HG03064 (cell line): ENCODE data around the gene DDX39B.
"Not testable (repeated sequence)": the region's sequence is repeated elsewhere in the genome, so short reads cannot be mapped to it uniquely, and the experiment has no call there.

Experiments used
- ATAC-seq: cut with Tn5 transposase; IDR thresholded peaks from one replicate; pipeline ENCODE4 v1.9.1; 2021; ENCODE audit warnings: low read depth; ENCODE audit not compliant: unreplicated experiment

Gene DDX39B

DNA sequence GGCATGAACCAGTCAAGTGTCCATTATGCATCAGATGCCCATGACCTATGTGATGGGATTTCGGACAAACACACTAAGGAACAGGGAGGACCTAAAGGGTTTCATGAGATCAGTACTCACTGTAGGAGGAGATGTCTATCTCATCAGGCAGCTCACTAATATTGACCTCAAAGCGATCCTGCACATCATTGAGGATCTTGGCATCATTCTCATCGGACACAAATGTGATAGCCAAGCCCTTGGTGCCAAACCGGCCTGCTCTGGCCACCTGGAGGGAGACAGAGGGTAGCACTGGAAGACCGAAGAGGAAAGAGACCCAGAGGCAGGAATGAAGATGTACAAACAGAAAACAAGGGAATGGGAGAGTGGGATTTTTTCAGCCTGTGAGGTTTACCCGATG is 11.1 kb downstream of the DDX39B start:
- no peak for ATAC-seq

DNA sequence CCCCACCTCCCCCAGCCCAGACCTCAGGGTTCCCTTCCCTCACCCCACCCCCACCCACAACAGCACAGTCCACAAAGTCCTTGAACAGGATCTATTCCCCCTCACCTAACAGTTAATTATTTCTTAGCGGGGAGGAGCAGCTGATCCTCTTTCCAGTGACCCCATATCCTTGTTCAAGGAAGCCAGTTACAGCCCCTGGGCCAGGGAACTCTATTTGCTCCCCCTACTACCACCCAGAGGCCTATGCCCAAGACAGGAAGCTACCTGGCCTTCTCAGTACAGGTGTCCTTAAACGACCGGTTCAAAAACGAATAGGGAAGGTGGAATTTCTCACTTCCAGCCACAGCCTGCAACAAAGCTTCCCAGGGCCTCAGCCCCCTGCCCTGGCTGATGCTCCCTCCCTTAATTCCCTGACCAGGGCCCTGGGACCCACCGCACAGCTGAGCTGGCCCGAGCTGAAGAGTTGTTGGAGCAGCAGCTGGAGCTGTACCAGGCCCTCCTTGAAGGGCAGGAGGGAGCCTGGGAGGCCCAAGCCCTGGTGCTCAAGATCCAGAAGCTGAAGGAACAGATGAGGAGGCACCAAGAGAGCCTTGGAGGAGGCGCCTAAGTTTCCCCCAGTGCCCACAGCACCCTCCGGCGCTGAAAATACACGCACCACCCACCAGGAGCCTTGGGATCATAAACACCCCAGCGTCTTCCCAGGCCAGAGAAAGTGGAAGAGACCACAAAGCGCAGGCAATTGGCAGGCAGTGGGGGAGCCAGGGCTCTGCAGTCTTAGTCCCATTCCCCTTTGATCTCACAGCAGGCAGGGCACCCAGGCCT is 12.3 kb downstream of the DDX39B start:
- ATAC-seq: no peak

DNA sequence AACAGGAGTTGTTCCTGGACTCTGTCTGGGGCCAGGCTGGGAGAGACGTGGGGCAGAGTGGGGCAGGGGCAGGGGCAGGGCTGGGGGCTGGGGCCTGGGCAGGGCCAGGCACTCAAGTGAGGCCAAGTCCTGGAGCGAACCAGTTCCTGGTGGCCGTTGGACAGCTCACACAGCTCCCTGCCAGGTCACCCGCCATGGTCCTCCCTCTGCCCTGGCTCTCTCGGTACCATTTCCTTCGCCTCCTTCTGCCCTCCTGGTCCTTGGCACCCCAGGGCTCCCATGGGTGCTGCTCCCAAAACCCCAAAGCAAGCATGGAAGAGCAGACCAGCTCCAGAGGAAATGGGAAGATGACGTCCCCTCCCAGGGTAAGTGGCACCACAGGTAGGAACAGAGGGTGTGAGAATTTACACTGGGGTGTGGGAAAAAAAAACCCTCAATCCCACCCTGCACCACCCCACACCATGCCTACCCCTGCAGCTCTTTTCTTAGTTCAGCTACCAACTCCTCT is 12.9 kb downstream of the DDX39B start, which contains the start of gene MCCD1:
MCCD1 (plus strand) TSS at position 142 of the 508 bp plus-strand sequence; CDS start at position 195, 53 bp downstream.
- ATAC-seq: no peak

DNA sequence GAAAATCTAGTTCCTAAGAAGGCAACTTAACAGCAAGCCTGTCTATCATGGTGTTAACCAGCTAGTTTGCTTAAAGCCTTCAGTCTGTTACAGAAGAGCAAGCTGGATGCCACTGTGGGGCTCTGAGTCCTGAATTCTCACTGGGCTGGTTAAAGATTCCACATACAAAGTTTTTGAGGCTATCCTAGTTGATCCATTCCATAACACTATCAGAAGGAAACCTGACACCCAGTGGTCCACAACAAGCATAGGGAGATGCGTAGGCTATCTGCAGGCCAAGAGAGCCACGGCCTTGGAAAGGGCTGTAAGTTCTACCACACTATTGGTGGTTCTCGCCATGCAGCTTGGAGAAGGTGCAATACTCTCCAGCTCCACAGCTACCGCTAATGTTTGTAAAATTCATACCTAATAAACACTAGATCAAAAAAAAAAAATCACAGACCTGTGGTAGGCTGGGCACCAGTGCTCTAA is 13.5 kb downstream of the DDX39B start:
- no peak for ATAC-seq

DNA sequence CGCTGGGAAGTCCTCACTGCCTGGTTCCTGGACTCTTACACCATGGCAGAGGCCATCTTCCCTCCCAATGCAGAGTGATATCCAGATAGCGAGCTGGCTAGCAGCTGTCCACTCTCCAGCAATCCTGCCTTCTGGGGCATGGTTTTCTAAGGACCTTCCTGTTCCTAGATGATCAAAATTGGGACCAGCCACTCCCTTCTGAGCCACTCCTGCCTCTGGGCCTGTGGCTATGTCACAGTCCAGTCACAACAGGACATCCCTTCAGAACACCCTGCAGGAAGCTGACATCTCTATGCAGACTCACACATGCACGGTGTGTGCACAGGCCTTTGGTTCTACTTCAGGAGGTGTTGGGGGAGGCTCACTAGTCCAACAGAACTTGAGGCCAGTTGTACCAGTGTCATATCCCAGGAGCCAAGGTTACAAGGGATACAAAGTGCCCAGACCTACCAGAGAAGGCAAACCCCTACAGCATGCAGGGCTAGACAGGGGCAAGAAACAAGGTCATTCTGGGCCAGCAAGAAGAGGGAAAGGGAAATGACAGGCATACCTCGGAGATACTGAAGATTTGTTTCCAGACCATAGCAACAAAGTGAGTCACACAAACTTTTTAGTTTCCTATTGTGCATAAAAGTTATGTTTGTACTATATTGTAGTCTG is 15.7 kb downstream of the DDX39B start:
- ATAC-seq: no peak

DNA sequence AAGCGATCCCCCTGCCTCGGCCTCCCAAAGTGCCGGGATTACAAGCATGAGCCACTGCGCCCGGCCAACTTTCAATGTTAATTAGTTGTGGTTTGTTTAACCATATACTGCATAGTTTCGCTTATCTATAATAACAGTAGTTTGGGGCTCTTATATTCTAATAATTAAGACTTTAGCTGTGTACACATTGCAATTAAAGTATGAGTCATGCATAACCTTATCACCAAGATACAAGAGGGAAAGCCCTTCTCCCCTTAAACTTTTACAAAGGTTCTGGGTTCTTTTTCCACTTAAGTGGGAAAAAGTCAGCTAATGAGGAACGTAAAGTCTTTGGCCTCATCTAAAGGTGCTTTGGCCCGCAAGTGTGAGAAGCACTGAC is 16.3 kb downstream of the DDX39B start:
- no peak for ATAC-seq

DNA sequence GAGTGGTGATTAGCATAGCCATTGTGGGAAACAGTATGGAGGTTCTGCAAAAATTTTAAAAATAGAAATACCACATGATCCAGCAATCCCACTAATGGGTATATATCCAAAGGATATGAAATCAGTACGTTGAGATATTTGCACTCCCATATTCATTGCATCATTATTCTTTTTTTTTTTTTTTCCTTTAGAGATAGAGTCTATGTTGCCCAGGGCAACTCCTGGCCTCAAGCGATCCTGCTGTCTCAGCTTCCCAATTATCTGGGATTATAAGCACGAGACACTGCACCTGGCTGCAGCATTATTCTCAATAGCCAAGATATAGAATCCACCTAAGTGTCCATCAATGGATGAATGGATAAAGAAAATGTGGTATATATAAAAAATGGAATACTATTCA is 20.0 kb downstream of the DDX39B start:
- no peak for ATAC-seq

DNA sequence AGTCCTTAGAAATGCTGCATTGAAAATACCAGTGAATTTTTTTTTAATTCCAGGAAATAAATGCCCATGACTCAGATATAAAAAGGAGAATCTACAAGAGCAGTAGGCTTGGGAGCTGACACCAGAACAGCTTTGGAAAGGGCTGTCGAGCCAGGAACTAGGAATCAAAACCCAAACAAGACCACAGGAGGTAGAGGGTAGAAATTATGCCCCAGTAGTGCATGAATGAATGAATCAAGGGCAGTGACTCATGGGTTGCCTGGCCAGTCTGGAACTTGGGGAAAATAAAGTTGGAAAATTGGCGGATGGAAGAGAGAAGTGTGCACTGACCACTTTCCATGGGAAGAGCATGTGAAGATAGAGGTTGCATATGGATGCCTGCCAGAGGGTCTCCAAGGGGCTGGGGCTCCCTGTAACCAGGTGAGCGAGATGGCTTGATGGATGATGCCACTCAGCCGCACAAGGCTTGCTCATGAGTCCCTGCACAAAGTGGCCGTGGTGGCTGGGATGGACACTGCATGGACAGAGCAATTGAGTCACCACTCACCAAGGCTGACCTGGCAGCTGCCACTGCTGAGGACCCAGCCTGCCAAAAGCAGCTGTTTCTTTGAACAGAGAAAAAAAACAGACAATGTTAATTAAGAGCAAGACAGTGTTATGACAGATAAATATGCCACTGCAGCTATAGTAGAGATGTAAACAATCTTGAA is 28.2 kb downstream of the DDX39B start:
- ATAC-seq: no peak

DNA sequence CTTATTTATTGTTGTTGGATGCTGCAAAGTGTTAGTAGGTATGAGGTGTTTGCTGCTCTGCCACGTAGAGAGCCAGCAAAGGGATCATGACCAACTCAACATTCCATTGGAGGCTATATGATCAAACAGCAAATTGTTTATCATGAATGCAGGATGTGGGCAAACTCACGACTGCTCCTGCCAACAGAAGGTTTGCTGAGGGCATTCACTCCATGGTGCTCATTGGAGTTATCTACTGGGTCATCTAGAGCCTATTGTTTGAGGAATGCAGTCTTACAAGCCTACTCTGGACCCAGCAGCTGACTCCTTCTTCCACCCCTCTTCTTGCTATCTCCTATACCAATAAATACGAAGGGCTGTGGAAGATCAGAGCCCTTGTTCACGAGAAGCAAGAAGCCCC is 31.8 kb downstream of the DDX39B start:
- no peak for ATAC-seq

DNA sequence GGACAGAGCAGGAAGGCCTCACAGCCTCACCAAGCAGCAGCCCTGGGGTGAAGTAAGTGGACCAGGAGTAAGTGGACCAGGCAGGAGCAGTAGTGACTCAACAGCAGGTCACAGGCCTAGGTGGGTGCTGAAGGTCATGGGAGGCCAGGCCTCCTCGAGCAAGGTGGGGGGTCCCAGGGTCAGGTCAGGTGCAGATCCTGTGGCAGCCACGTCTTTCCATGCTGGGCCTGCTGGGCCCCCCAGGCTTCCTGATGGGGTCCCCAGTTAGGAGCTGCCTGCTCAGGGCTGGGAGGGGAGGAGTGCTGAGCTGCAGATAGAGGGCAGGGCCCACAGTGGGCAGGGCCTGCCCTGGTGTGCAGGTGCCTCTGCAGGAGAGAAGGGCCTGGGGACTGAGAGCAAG is 32.8 kb downstream of the DDX39B start:
- not testable (repeated sequence) for ATAC-seq

DNA sequence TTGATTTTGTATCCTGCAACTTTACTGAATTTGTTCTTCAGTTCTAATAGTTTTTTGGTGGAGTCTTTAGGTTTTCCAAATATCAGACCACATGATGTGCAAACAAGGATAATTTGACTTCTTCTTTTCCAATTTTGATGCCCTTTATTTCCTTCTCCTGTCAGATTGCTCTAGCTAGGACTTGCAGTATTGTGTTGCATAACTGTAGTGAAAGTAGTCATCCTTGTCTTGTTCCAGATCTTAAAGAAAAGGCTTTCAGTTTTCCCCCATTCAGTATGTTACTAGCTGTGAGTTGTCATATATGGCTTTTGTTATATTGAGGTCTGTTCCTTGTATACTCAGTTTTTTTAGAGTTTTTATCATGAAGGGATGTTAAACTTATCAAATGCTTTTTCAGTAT is 39.2 kb downstream of the DDX39B start:
- no peak for ATAC-seq

DNA sequence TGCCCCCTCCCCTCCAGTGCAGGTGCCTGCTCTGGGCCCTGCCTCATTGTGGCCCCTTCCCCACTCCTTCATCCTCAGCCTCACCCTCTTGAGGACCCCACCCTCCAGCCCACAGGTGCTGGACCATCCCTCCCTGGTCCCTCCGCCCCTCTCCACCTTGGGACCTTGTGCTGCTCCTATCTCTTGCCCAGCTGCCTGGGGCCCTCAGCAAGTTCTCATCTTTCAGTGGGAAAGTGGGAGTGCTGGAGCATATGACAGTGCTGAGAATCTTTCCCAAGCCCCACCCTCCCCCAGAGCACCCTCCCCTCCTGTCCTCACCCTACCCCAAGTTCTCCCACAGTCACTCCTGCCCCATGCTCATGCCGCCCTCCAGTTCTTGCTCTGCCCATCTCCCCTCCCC is 42.2 kb downstream of the DDX39B start:
- not testable (repeated sequence) for ATAC-seq

DNA sequence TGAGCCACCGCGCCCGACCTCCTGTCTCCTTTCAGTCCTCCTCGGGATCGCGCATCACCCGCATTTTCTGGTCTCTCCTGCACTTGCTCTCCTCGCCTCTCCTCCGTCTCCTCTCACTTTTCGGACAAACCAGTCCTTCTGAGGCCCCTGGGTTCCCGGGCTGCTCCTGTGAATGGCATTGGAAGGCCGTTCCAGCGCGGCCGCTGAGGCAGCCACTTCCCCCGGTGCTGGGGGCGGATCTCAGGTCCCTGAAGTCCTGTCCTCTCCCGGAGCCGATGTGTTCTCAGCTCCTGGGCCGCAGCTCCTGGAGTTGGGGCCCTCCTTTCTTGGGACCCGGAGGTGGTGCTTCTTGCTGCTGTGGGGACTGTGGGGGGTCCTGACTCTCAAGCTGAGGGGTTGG is 43.1 kb downstream of the DDX39B start:
- no peak for ATAC-seq

DNA sequence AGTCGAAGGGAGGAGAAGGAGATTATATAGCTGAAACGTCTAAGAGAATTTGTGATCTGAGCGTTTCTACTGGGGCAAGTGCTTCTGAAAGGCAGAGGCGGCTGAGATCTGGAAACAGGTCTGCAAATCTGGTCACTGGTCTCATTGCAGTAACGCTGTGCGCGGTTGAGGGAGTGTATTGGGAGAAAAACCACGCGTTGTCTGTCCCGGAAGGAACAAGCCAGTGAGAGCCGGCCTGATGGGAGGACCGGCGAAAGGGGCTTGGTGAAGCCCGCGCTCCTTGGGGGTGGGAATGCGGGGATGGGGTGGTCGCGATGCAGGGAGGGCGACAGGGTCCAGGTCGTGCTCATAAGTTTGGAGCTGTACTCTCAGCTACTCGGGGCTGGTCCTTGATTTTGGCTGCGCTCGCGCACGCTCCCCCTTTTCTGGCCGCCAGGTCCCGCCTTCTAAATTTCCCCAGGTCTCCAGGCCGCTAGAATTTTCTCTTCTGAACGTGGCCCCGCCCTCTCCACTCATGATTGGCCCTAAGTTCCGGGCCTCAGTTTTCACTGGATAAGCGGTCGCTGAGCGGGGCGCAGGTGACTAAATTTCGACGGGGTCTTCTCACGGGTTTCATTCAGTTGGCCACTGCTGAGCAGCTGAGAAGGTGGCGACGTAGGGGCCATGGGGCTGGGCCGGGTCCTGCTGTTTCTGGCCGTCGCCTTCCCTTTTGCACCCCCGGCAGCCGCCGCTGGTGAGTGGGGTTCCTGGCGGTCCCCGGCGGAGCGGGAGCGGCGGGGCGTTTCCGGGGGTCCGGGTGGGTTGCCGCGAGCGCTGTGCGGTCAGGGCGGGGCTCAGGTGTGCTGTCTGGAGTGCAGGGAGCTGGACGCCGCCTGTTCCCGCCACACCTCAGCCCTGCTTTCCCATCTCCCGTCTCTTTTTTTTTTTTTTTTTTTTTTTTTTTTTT is 44.0 kb downstream of the DDX39B start, which contains the start of gene MICB:
MICB (plus strand) TSS at position 615 of the 946 bp plus-strand sequence; CDS start at position 664, 49 bp downstream.
- no peak for ATAC-seq

DNA sequence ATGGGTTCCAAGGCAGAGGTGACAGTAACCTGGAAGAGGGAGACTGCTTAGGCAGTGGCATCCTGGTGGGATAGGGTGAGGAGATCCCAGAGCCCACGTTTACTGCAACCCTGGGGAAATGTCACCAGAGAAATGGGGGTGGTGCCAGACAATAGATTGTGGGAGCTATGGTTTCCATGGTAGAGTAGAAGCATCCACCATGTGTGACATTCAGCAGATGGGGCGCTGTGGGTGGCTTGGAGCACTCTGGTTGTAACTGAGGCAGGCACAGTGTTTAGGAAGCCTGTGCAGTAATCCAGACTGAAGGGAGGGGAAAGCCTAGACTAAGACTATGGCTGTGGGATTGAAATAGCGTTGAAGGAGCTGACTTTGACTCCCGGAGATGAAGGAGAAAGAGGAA is 45.0 kb downstream of the DDX39B start:
- ATAC-seq: not testable (repeated sequence)

DNA sequence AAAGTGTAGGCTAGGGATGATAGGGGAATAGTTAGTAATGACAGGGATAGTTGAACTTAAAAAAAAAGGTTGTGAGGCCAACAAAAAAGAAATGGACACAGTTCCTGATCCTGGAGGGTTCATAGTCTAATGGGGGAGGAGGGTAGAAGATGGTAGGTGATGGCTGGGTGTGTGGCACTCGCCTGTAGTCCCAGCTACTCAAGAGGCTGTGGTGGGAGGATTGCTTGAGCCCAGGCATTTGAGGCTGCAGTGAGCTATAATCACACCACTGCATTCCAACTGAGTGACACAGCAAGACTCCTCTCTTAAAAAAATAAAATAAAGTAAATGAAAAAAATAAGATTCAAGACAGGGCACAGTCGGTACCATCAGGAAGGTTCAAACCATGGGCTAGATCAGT is 46.2 kb downstream of the DDX39B start:
- no peak for ATAC-seq

DNA sequence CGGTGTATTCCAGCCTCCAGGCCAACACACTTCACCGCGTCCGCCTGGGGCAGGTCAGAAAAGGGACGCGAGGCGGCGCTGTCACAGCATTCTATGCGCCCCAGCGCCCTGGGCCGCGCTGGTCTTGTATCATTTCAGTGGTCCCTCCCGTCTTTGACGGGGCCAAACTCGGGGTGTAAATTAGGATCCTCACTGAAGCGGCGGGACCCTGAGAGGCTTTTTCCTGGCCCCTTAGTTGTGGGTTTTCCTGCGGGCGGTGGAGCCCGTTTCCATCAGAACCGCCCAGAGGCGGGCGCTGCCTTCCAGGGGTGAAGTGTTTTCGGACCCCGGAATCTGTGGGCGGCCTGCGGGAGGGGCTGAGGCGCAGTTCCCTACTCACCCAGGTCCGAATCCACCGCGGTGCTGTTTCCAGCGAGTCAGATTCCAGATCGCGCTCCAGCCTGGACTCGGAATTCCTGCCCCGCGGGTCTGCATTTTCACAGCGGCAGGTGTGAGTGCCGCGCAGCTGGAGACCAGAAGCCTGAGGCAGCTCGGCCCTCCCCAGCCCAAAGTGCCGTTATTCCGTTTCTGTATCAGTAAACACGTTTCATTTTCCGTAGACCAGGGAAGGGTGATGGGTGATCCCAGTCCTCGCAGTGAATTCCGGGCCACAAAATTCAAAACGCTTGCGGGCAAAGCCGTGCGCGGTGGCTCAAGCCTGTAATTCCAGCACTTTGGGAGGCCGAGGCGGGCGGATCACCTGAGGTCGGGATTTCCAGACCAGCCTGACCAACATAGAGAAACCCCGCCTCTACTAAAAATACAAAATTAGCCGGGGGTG is 47.7 kb downstream of the DDX39B start:
- ATAC-seq: no peak

DNA sequence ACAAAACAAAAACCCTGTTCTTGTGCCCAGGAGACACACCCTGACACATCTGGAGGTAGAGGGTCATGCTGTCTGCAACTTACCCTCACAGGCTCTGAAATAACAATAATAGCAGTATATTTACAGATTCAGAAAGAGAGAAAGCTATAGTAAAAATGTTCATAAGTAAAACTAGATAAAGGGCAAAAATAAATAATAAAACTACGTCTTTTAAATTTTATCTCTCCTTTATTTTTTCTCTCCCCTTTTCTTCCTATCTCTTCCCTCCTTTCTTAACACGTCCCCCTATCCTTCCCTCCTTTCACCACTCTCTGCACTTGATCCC is 48.3 kb downstream of the DDX39B start:
- ATAC-seq: not testable (repeated sequence)
